Neuronal stem cell (in vitro differentiated cells): ENCODE data around the gene CTXND1.

Source experiments
- DNase-seq: peaks from one replicate; pipeline ENCODE4 v3.0.0-alpha.2; 2013; ENCODE audit warnings: low spot score
- H2AFZ ChIP-seq: one replicate; pipeline ENCODE4 v1.6.1; 2013; ENCODE audit warnings: mild to moderate bottlenecking, low read length, inconsistent platforms
- H2AK5ac ChIP-seq: 2 replicates; pipeline ENCODE4 v1.6.1; 2013; ENCODE audit warnings: low read depth, mild to moderate bottlenecking, inconsistent platforms, low read length, moderate library complexity, mixed read lengths
- H2BK120ac ChIP-seq: 2 replicates; pipeline ENCODE4 v1.6.1; 2013; ENCODE audit warnings: low read depth, mild to moderate bottlenecking, inconsistent platforms, low read length, moderate library complexity, mixed read lengths
- H2BK12ac ChIP-seq: one replicate; pipeline ENCODE4 v1.6.1; 2013; ENCODE audit warnings: low read length, inconsistent platforms
- H2BK15ac ChIP-seq: 2 replicates; pipeline ENCODE4 v1.6.1; 2013; ENCODE audit warnings: mild to moderate bottlenecking, low read length, inconsistent platforms, mixed read lengths
- H2BK5ac ChIP-seq: one replicate; pipeline ENCODE4 v1.6.1; 2013; ENCODE audit warnings: inconsistent platforms, mild to moderate bottlenecking, low read length, moderate library complexity
- H3K14ac ChIP-seq: one replicate; pipeline ENCODE4 v1.6.1; 2013; ENCODE audit warnings: low read length, inconsistent platforms
- H3K18ac ChIP-seq: 2 replicates; pipeline ENCODE4 v1.6.1; 2013; ENCODE audit warnings: low read length, inconsistent platforms
- H3K23ac ChIP-seq: 2 replicates; pipeline ENCODE4 v1.6.1; 2013; ENCODE audit warnings: low read depth, mild to moderate bottlenecking, mixed read lengths, low read length, inconsistent platforms; ENCODE audit not compliant: poor library complexity
- H3K27ac ChIP-seq: replicated peaks from 3 replicates; pipeline ENCODE4 v1.5.1; 2013; ENCODE audit warnings: low read length, inconsistent platforms
- H3K27me3 ChIP-seq, 3 experiments: 2 replicates each; pipeline ENCODE4 v1.6.1; 2013; ENCODE audit warnings: low read length in 3 of 3, mild to moderate bottlenecking in 2 of 3, inconsistent platforms in 1 of 3, low read depth in 1 of 3, mixed read lengths in 1 of 3, moderate library complexity in 1 of 3; ENCODE audit not compliant: control insufficient read depth in 3 of 3, insufficient read depth in 3 of 3
- H3K36me3 ChIP-seq, 2 donors: replicated peaks in 1 of 2; 2 replicates each; pipeline ENCODE4 v1.6.1; 2013; ENCODE audit warnings: low read length in 2 of 2; ENCODE audit not compliant: control insufficient read depth in 2 of 2, insufficient read depth in 2 of 2
- H3K4ac ChIP-seq: 2 replicates; pipeline ENCODE4 v1.6.1; 2013; ENCODE audit warnings: inconsistent platforms, mild to moderate bottlenecking, low read length, moderate library complexity
- H3K4me1 ChIP-seq, 2 donors: 1 replicate in 1 of 2; 2 replicates in 1 of 2; pipeline ENCODE4 v1.6.1; 2013; ENCODE audit warnings: low read length in 2 of 2, low read depth in 1 of 2; ENCODE audit not compliant: control insufficient read depth in 2 of 2, insufficient read depth in 1 of 2
- H3K4me2 ChIP-seq: one replicate; pipeline ENCODE4 v1.6.1; 2013; ENCODE audit warnings: mild to moderate bottlenecking, low read length, inconsistent platforms; ENCODE audit not compliant: insufficient read depth, poor library complexity, severe bottlenecking
- H3K4me3 ChIP-seq, 2 donors: 2 replicates each; pipeline ENCODE4 v1.5.1; 2013; ENCODE audit warnings: low read length in 2 of 2, mild to moderate bottlenecking in 2 of 2, inconsistent platforms in 1 of 2, moderate library complexity in 1 of 2
- H3K79me1 ChIP-seq: one replicate; pipeline ENCODE4 v1.6.1; 2013; ENCODE audit warnings: low read depth, mild to moderate bottlenecking, inconsistent platforms, low read length, moderate library complexity
- H3K9ac ChIP-seq: one replicate; pipeline ENCODE4 v1.6.1; 2013; ENCODE audit warnings: mild to moderate bottlenecking, low read depth, low read length, inconsistent platforms; ENCODE audit not compliant: poor library complexity
- H3K9me3 ChIP-seq, 2 donors: replicated peaks in 1 of 2; 2 replicates each; pipeline versions ENCODE3 to v1.6.1; 2013; ENCODE audit warnings: low read length in 2 of 2, mild to moderate bottlenecking in 2 of 2, inconsistent platforms in 1 of 2, low read depth in 1 of 2, mixed read lengths in 1 of 2, moderate library complexity in 1 of 2; ENCODE audit not compliant: control insufficient read depth in 2 of 2, insufficient read depth in 1 of 2
- H4K8ac ChIP-seq: one replicate; pipeline ENCODE4 v1.6.1; 2013; ENCODE audit warnings: low read depth, mild to moderate bottlenecking, inconsistent platforms, low read length, moderate library complexity
- H4K91ac ChIP-seq: one replicate; pipeline ENCODE4 v1.6.1; 2013; ENCODE audit warnings: low read length, low read depth, mild to moderate bottlenecking, inconsistent platforms; ENCODE audit not compliant: poor library complexity
- WGBS, 2 donors: extraction: QIAGEN DNeasy Blood & Tissue Kit; methylation state at CpG; one replicate each; pipeline ENCODE4 v1.1.7; 2013; ENCODE audit warnings: missing lambda C conversion rate in 2 of 2, mixed read lengths in 1 of 2; ENCODE audit not compliant: insufficient read length in 2 of 2, insufficient replicate concordance in 1 of 2; ENCODE audit errors: extremely low coverage in 2 of 2; 5-methylcytosine and 5-hydroxymethylcytosine counted together

The CTXND1 gene

GRCh38 chr15:80208758-80209734, 43.0 kb downstream of the CTXND1 start:
- Histone ChIP-seq H2BK5ac (no peak overlapping the region), H3K14ac (no peak overlapping the region), H3K4me2 (no peak overlapping the region), H3K9ac (no peak overlapping the region), H2BK120ac (no peak overlapping the region), H2BK15ac (no peak overlapping the region), H3K27ac (no peak overlapping the region), H3K4me1 (peaks cover 0 to 8% of the 10 kb centered on the region in 2 donors), H3K9me3 (peaks cover 0 to 2% of the 10 kb centered on the region in 2 donors), H3K18ac (peak overlapping the region; percentile 55), H2AFZ (no peak overlapping the region), H2BK12ac (no peak overlapping the region), H3K4ac (no peak overlapping the region), H3K36me3 (no peaks in the 10 kb centered on the region), H2AK5ac (no peak overlapping the region), H3K4me3 (no peak overlapping the region), H3K27me3 (peaks cover 0 to 15% (median 0%) of the 10 kb centered on the region in 3 experiments), H3K79me1 (no peaks in the 10 kb centered on the region), H3K23ac (peak overlapping the region; percentile 60), H4K91ac (no peak overlapping the region), H4K8ac (no peak overlapping the region)
- DNase-seq, result no peak
- no CpG with 5 or more reads among the region's 11 CpGs for WGBS, 2 donors

GRCh38 chr15:80207887-80208286, 44.1 kb downstream of the CTXND1 start:
- Histone ChIP-seq H2BK5ac (no peak overlapping the region), H4K8ac (no peak overlapping the region), H2BK12ac (no peak overlapping the region), H2BK120ac (no peak overlapping the region), H3K9ac (no peak overlapping the region), H3K4ac (no peak overlapping the region), H3K9me3 (peaks cover 0 to under 1% of the 10 kb centered on the region in 2 donors), H4K91ac (no peak overlapping the region), H3K4me3 (no peak overlapping the region), H3K36me3 (no peaks in the 10 kb centered on the region), H2BK15ac (no peak overlapping the region), H3K27me3 (peaks cover 0 to 15% (median 0%) of the 10 kb centered on the region in 3 experiments), H3K23ac (no peak overlapping the region), H3K4me1 (peaks cover 0 to 8% of the 10 kb centered on the region in 2 donors), H3K4me2 (no peak overlapping the region), H2AK5ac (no peak overlapping the region), H3K79me1 (no peaks in the 10 kb centered on the region), H3K18ac (no peak overlapping the region), H3K27ac (no peak overlapping the region), H3K14ac (no peak overlapping the region), H2AFZ (no peak overlapping the region)
- DNase-seq, result no peak
- WGBS, 2 donors, result no CpG with 5 or more reads among the region's 3 CpGs

- WGBS, 2 donors, result no CpG with 5 or more reads among the region's 4 CpGs
- no peak overlapping the region for H2AK5ac ChIP-seq
- H3K27me3 ChIP-seq, result peaks cover 0 to 6% (median 0%) of the 10 kb centered on the region in 3 experiments
- no peak overlapping the region for H3K18ac ChIP-seq
- no peaks in the 10 kb centered on the region for H3K9me3 ChIP-seq
- H3K4ac ChIP-seq, result no peak overlapping the region
- no peak overlapping the region for H3K9ac ChIP-seq
- no peak overlapping the region for H3K27ac ChIP-seq
- H2BK15ac ChIP-seq, result no peak overlapping the region
- no peaks in the 10 kb centered on the region for H3K79me1 ChIP-seq
- no peak overlapping the region for H2BK120ac ChIP-seq
- H3K4me1 ChIP-seq, result peaks cover 0 to 8% of the 10 kb centered on the region in 2 donors
- H3K23ac ChIP-seq, result no peak overlapping the region
- H2AFZ ChIP-seq, result no peak overlapping the region
- H4K91ac ChIP-seq, result no peak overlapping the region
- no peak overlapping the region for H2BK12ac ChIP-seq
- no peak for DNase-seq
- no peak overlapping the region for H4K8ac ChIP-seq
- H3K14ac ChIP-seq, result no peak overlapping the region
- no peak overlapping the region for H3K4me2 ChIP-seq
- H2BK5ac ChIP-seq, result no peak overlapping the region
- H3K36me3 ChIP-seq, result no peaks in the 10 kb centered on the region
- H3K4me3 ChIP-seq, result no peak overlapping the region
Observed at GRCh38 chr15:80204231-80204630, 47.8 kb downstream of the CTXND1 start.

GRCh38 chr15:80203361-80203885, 48.6 kb downstream of the CTXND1 start:
- H2AK5ac ChIP-seq, result peak overlapping the region; percentile 19
- peak overlapping the region; percentile 52 for H3K23ac ChIP-seq
- H3K4me1 ChIP-seq, result peaks cover 0 to 1% of the 10 kb centered on the region in 2 donors
- no peak overlapping the region for H2BK15ac ChIP-seq
- H3K79me1 ChIP-seq, result no peaks in the 10 kb centered on the region
- H2BK5ac ChIP-seq, result peak overlapping the region; percentile 71
- peaks cover 0 to 6% (median 0%) of the 10 kb centered on the region in 3 experiments for H3K27me3 ChIP-seq
- H3K27ac ChIP-seq, result no peak overlapping the region
- no peak overlapping the region for H3K4ac ChIP-seq
- DNase-seq, result no peak
- H3K18ac ChIP-seq, result peak overlapping the region; percentile 91
- no peak overlapping the region for H3K9ac ChIP-seq
- H4K91ac ChIP-seq, result no peak overlapping the region
- no peak overlapping the region for H4K8ac ChIP-seq
- H3K4me2 ChIP-seq, result no peak overlapping the region
- H3K9me3 ChIP-seq, result no peaks in the 10 kb centered on the region
- H2AFZ ChIP-seq, result no peak overlapping the region
- no peak overlapping the region for H2BK12ac ChIP-seq
- no CpG with 5 or more reads among the region's 10 CpGs for WGBS, 2 donors
- no peak overlapping the region for H2BK120ac ChIP-seq
- no peak overlapping the region for H3K14ac ChIP-seq
- no peaks in the 10 kb centered on the region for H3K36me3 ChIP-seq
- peak overlapping the region in 1 of 2 donors; percentile 49 for H3K4me3 ChIP-seq
